Kidney (tissue), 14 donors: ENCODE results near the gene PKNOX2. TPM values are rescaled to one million over a fixed set of nuclear protein-coding genes. Genes with fewer than 3 reads are reported as not detected.

ENCODE experiments used
- DNase-seq, 5 donors: peaks; one replicate each; pipeline ENCODE4 v3.0.0-alpha.2; 2013 to 2020
- FAIRE-seq: peaks from 2 replicates; lab custom pipeline; 2012; peaks lifted over from hg19 to GRCh38; lab: Jason Lieb, UNC
- H3K27ac ChIP-seq, 2 donors: one replicate each; pipeline ENCODE4 v1.7.0; 2013; ENCODE audit warnings: low read depth in 2 of 2, low read length in 2 of 2, inconsistent platforms in 1 of 2
- H3K27me3 ChIP-seq: one replicate; pipeline ENCODE4 v1.7.1; 2013; ENCODE audit warnings: low read length, inconsistent platforms; ENCODE audit not compliant: control insufficient read depth, insufficient read depth
- H3K36me3 ChIP-seq, 3 donors: one replicate each; pipeline versions ENCODE4 v1.7.0 to v1.7.1; 2013; ENCODE audit warnings: low read length in 3 of 3, control low read depth in 1 of 3, inconsistent platforms in 1 of 3; ENCODE audit not compliant: insufficient read depth in 3 of 3, control insufficient read depth in 2 of 3
- H3K4me1 ChIP-seq, 3 donors: one replicate each; pipeline versions ENCODE4 v1.7.0 to v1.7.1; 2013; ENCODE audit warnings: low read length in 3 of 3, inconsistent platforms in 1 of 3, low read depth in 1 of 3; ENCODE audit not compliant: control insufficient read depth in 2 of 3, insufficient read depth in 2 of 3
- H3K4me3 ChIP-seq, 3 donors: one replicate each; pipeline versions ENCODE4 v1.7.0 to v1.8.1; 2013; ENCODE audit warnings: low read length in 3 of 3, control low read depth in 1 of 3, inconsistent platforms in 1 of 3
- H3K9ac ChIP-seq, 3 donors: one replicate each; pipeline versions ENCODE4 v1.7.0 to v1.7.1; 2013; ENCODE audit warnings: low read length in 3 of 3, control low read depth in 1 of 3, inconsistent platforms in 1 of 3
- H3K9me3 ChIP-seq, 3 donors: one replicate each; pipeline versions ENCODE4 v1.7.0 to v1.7.1; 2013; ENCODE audit warnings: low read length in 3 of 3, control low read depth in 1 of 3, inconsistent platforms in 1 of 3; ENCODE audit not compliant: control insufficient read depth in 2 of 3, insufficient read depth in 1 of 3
- intact Hi-C: fragments of 100-400 bp; cut with DNase I; formaldehyde crosslinking; loops from one replicate; pipeline ENCODE4 v1.11.1; 2022
- polyA plus RNA-seq: library from polyadenylated mRNA; stranded (reverse); fragments of 350-450 nt; fragmentation: Illumina TruSeq; extraction: RNeasy Lipid Tissue Mini Kit (QIAGEN cat#74804); gene quantifications from one replicate; pipeline ENCODE4 v1.2.3, GENCODE V29; 2014; ENCODE audit warnings: low read depth, low replicate concordance; ENCODE audit not compliant: insufficient read depth
- total RNA-seq: library from RNA; stranded (reverse); fragmentation: NEBNext Ultra II Directional; extraction: Animal tissue kit (Norgen Biotek cat#: 25700); gene quantifications from one replicate; pipeline ENCODE4 v1.2.1, GENCODE V29; 2021
- TF ChIP-seq, protein P1 (sequence below): IDR thresholded peaks from 3 replicates; pipeline ENCODE4 v1.5.1; 2012; ENCODE audit warnings: mild to moderate bottlenecking, moderate library complexity, borderline replicate concordance; ENCODE audit not compliant: insufficient read depth; ENCODE audit errors: extremely low read depth
- donor health status: control.
- donor health status: control.
- donor health status: control.
- donor health status: control.
- donor health status: control.
- donor health status: DM: yes; HTN: yes; CAD: no.
- donor health status: Normal renal cell carcinoma (clear cell type).

The PKNOX2 gene
- total and polyA plus RNA-seq, 2 donors from 2014 or later: 1.5 to 6.0 TPM

DNA sequence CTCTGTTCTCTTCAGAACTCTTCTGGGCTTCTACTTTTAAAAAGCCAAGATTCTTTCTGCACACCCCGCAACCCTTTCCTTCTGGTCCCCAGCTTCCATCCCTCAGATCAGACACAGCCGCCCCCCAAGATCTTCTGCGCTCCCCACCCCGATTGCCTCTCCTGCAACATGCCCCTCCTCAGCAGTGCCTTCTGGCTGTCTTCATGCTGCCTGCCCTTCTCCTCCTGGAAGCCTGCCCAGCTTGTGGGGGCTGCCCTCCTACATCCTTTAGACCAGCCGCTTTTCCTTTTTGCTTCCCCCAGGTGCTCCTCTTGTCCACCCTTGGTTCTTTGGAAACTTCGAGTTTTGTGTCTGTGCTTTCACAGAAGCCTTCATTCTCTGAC lies 187.3 kb downstream of the PKNOX2 start:
- Histone ChIP-seq H3K36me3 (no peaks in the 10 kb centered on the region), H3K9me3 (no peaks in the 10 kb centered on the region), H3K27ac (no peak overlapping the region), H3K4me1 (no peaks in the 10 kb centered on the region), H3K9ac (no peak overlapping the region), H3K4me3 (no peak overlapping the region), H3K27me3 (no peaks in the 10 kb centered on the region)
- TF ChIP-seq, protein P1, sequence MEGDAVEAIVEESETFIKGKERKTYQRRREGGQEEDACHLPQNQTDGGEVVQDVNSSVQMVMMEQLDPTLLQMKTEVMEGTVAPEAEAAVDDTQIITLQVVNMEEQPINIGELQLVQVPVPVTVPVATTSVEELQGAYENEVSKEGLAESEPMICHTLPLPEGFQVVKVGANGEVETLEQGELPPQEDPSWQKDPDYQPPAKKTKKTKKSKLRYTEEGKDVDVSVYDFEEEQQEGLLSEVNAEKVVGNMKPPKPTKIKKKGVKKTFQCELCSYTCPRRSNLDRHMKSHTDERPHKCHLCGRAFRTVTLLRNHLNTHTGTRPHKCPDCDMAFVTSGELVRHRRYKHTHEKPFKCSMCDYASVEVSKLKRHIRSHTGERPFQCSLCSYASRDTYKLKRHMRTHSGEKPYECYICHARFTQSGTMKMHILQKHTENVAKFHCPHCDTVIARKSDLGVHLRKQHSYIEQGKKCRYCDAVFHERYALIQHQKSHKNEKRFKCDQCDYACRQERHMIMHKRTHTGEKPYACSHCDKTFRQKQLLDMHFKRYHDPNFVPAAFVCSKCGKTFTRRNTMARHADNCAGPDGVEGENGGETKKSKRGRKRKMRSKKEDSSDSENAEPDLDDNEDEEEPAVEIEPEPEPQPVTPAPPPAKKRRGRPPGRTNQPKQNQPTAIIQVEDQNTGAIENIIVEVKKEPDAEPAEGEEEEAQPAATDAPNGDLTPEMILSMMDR: no peak
- intact Hi-C loops: no loop called here
- DNase-seq: no peak
- FAIRE-seq: no peak

DNA sequence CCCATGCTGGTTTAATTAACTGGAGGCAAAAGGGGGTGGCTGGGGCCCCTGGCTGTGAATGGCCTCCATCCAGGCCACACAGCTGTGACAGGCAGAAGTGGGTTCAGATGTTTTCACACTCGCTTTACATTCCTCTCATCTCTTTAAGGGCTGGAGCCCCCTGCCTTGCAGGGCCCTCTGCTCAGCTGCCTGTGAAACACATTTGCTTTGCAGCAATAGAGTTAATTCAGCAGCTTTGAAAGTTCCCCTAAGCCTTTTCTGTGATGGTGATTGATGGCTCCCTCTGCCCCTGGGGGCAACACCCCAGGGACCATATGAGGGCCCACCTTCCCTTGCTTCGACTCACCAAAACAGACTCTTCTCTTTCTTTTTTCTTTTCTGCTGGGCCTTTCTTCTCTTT lies 192.2 kb downstream of the PKNOX2 start:
- Histone ChIP-seq H3K4me1 (no peaks in the 10 kb centered on the region), H3K27ac (no peak overlapping the region), H3K36me3 (no peaks in the 10 kb centered on the region), H3K9ac (no peak overlapping the region), H3K4me3 (no peak overlapping the region), H3K9me3 (no peaks in the 10 kb centered on the region), H3K27me3 (no peaks in the 10 kb centered on the region)
- TF ChIP-seq, protein P1: no peak
- no peak for FAIRE-seq
- DNase-seq: no peak
- intact Hi-C loops: no loop called here

DNA sequence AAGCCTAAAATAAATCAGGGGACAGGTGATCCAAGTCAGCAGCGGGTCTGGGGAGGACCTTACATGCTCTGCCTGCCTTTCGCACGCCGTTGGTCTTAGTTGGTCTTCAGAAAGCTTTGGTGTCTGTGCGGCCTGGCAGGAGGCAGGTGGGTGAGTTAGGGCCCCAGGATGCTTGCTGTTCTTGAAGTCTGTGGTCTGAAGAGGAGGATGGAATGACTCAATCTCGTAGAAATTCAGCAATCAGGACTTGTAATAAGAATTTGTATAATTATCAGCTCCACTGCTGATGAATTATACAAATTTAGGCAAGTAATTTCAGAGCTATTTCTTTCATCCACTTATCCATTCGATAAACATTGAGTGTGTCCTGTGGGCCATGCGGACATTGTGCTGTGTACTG lies 193.0 kb downstream of the PKNOX2 start:
- Histone ChIP-seq H3K27ac (no peak overlapping the region), H3K4me1 (no peaks in the 10 kb centered on the region), H3K36me3 (no peaks in the 10 kb centered on the region), H3K4me3 (no peak overlapping the region), H3K9me3 (no peaks in the 10 kb centered on the region), H3K9ac (no peak overlapping the region), H3K27me3 (no peaks in the 10 kb centered on the region)
- no peak for DNase-seq
- TF ChIP-seq, protein P1: no peak
- no peak for FAIRE-seq
- intact Hi-C loops: no loop called here

DNA sequence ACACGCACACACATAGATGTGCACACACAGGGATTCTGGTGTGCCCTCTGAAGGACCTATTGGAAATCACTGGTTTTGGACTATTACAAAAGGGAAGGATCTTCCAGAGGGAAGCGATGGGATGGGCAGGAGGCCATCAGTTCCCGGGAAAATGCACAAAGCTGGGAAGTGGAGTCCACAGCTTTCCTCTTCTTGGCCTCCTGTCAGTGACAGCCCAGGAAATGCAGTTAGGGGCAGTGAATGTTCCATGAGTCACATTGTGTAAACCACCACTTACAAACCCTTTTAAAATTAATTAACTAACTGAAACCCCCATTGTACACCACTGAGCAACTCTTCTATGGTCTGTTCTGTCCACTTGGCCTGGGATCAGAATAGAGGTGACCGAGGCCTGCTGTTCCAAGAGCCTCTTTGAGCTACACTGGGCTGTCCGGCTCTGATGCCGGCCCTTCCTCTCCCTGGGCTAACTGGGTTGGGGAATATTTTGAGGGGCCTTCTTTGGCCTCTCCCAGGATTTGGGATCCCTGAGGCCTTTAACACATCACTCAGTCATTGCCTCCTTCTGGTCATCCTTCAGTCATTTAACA lies 193.8 kb downstream of the PKNOX2 start:
- intact Hi-C loops: no loop called here
- no peak for DNase-seq
- TF ChIP-seq, protein P1: no peak

More for the DNA sequence above, 193.8 kb downstream of the PKNOX2 start:
- Histone ChIP-seq H3K4me3 (no peak overlapping the region), H3K9ac (no peak overlapping the region), H3K27me3 (no peaks in the 10 kb centered on the region), H3K36me3 (no peaks in the 10 kb centered on the region), H3K9me3 (no peaks in the 10 kb centered on the region), H3K27ac (no peak overlapping the region), H3K4me1 (no peaks in the 10 kb centered on the region)
- no peak for FAIRE-seq
